ENCODE data around the gene TUB.

The TUB gene

DNA sequence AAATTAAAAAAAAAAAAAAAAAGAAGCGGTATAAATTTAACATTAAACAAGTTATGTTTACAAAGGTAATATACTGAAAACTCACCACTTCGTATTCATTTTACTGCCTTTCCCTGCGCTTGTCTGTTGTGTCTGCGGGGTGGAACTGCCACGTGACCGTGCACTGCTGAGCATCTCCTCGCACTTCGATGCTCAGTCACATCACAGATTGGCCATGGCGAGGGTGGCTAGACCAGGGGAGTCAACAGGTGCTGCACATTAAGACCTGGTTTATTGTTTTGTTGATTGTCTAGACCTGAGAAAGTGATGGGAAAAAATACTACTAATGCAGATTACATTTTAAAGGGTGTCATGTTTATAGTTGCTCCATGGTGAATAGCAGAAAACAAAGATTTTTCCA, 22.8 kb upstream of the TUB start:
- peaks cover 12 to 21% of the 10 kb centered on the region in 2 donors for H3K27me3 Mint-ChIP-seq

DNA sequence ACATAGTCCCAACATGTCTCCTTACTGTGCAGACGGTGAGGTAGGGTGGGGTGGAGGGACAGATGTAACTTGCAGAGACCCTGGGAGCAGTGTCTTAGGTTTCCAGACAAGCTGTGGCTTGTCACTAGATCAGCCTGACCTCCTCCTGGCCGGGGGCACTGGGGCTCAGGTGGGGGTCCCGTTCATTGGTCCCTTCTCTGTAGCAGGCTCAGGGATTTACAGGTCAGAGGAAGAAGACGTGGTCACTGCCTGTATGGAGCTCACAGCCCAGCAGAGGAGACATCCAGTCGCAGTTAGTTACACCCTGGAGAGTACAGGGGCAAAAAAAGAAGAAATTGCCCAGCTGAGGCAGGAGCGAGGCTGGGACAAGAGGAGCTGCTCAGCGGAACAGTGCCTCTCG, 22.0 kb upstream of the TUB start:
- Mint-ChIP-seq H3K27ac (no peak overlapping the region), H3K4me1 (ENCODE audit: low read depth in 2 of 2) (peaks cover 0 to 6% of the 10 kb centered on the region in 2 donors), H3K9me3 (no peaks in the 10 kb centered on the region), H3K36me3 (ENCODE audit: insufficient read depth) (no peaks in the 10 kb centered on the region), H3K27me3 (peaks cover 11 to 21% of the 10 kb centered on the region in 2 donors), H3K4me3 (no peak overlapping the region)
- DNase-seq (no peak), ATAC-seq (replicated peaks) (no peak)

More for the DNA sequence above, 22.8 kb upstream of the TUB start:
- Mint-ChIP-seq H3K4me1 (ENCODE audit: low read depth in 2 of 2) (peaks cover 0 to 6% of the 10 kb centered on the region in 2 donors), H3K9me3 (no peaks in the 10 kb centered on the region), H3K4me3 (no peak overlapping the region), H3K27ac (no peak overlapping the region), H3K36me3 (ENCODE audit: insufficient read depth) (no peaks in the 10 kb centered on the region)
- no peak for ATAC-seq (replicated peaks)
- DNase-seq: no peak

DNA sequence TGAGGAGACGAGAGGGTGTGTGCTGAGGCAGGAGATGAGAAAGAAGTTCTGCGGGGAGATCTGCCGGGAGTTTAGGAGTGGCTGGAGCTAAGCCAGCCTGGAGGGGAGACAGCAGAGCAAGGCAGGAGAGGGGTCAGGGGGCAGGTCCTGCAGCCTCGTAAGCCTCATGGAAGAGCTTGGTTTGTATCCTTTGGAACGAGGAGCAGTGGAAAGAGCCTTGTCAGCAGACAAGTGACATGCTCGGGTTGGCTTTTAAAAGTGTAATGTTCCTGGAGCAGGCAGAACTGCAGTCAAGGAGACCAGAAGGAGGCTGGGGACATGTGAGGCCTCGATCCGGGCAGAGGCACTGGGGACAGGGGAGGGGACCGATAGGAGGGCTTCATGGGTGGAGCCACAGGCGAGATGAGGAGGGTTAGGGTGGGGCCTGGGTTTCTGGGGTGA, 21.4 kb upstream of the TUB start:
- ATAC-seq (replicated peaks): no peak
- Mint-ChIP-seq H3K9me3 (no peaks in the 10 kb centered on the region), H3K27me3 (peaks cover 6 to 16% of the 10 kb centered on the region in 2 donors), H3K27ac (no peak overlapping the region), H3K4me3 (no peak overlapping the region), H3K4me1 (ENCODE audit: low read depth in 2 of 2) (peaks cover 0 to 6% of the 10 kb centered on the region in 2 donors), H3K36me3 (ENCODE audit: insufficient read depth) (no peaks in the 10 kb centered on the region)
- DNase-seq: no peak

DNA sequence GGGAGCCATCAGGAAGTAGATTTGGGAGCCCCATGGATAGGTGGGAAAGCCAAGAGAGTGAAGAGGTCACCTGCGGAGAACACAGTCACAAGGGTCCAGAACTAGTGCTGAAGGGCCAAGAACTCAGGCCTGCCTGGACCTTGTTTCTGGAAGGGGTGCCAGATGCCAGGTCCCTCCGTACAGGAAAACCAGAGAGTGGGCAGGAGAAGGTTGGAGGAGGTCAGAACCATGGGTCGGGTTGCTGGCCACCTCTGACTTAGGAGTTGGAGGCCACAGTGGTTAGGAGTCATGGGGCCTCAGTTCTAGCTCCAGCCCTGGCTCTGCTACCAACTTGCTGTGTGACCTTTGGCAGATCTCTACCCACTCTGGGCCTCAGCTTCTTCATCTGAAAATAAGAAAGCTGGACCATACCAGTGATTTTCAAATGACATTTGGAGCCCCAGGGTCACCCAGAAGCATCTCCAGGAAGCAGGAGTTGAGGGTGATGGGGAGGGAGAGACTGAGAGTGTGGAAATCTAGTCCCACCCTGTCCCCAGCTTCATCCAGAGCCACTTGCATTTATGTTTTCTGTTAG, 20.8 kb upstream of the TUB start:
- H3K4me1 Mint-ChIP-seq (ENCODE audit: low read depth in 2 of 2): peaks cover 0 to 6% of the 10 kb centered on the region in 2 donors
- no peaks in the 10 kb centered on the region for H3K36me3 Mint-ChIP-seq (ENCODE audit: insufficient read depth)
- H3K27me3 Mint-ChIP-seq: peaks cover 0 to 10% of the 10 kb centered on the region in 2 donors
- no peak overlapping the region for H3K4me3 Mint-ChIP-seq
- no peaks in the 10 kb centered on the region for H3K9me3 Mint-ChIP-seq
- DNase-seq: no peak
- H3K27ac Mint-ChIP-seq: no peak overlapping the region
- no peak for ATAC-seq (replicated peaks)

DNA sequence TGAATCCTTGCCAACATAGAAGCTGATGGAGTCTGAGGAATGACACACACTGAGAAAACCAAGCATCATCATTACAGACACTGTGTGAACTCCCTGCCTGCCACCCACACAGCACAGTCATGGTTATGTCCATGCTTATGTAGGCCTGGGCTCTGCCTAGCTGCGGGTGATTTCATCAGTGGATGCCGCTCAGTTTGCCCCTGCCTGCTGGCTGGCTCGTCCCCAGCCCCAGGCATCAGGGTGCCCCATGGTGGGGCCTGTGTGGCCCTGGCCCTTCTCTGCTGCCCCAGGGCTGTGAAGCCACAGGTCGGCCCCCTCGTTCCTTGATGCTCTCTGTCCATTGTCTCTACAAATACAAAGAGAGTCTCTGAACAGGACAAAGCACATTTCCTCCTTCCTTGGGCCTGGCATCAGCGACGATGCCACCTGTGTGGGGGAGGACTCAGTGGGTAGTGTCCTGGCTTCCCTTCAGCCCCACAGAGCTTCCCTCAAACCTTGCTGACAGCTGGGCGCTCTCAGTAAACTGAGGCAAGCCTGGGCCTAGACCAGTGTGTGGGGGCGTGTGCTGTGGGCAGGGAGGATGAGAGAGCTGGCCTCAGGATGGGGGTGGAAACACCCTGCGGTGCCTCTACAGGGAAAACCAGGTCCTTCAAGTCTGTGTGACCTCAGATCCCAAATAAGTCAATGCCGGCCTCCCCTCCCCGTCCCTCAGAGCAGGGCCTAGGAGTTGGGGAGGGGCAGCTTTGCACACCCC, 20.0 kb upstream of the TUB start:
- no peaks in the 10 kb centered on the region for H3K9me3 Mint-ChIP-seq
- no peak overlapping the region for H3K27ac Mint-ChIP-seq
- peaks cover 0 to 8% of the 10 kb centered on the region in 2 donors for H3K27me3 Mint-ChIP-seq
- H3K4me1 Mint-ChIP-seq (ENCODE audit: low read depth in 2 of 2): peaks cover 0 to 6% of the 10 kb centered on the region in 2 donors
- DNase-seq (no peak), ATAC-seq (replicated peaks) (no peak)
- H3K4me3 Mint-ChIP-seq: no peak overlapping the region
- H3K36me3 Mint-ChIP-seq (ENCODE audit: insufficient read depth): no peaks in the 10 kb centered on the region

DNA sequence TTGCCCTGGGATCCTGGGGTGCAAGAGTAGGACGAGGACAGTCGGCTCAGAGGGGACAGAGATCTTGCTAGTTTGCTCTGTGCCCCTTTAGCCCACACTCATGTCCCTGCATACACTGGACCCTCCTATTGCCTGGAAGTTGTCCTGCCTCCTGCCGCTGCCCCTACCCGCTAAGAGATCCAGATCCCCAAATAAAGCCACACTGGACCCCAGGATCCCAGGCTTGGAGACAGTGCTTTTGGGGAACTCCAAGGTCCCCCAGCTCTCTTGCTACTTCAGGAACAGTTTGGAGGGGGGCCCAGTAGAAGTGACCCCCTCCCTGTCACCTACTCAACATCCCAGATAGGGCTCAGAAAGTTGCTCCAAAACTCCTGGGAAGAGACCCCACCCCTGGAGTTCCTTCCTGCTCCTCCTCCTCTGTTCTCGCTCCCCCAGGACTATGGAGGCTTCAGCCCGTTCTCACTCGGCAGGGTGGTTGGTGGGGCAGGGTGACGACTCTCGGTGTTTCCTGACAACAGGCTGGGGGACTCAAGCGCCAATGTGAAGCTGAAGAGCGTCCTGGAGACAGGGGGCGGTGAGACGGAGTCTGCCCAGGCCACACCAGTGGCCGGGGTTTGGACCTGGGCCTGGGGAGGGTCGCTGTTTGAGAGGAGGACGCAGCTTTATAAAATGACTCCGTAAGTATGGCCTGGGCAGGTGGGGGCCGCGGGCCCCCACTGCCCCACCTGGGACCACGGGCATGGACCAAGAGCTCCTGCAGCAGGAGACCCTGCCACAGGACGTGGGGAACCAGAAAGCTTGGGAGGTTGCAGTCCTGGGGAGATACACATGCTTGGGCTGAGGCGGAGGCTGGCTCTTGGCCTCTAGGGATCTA, 19.2 kb upstream of the TUB start:
- H3K4me1 Mint-ChIP-seq (ENCODE audit: low read depth in 2 of 2): peaks cover 0 to 6% of the 10 kb centered on the region in 2 donors
- H3K4me3 Mint-ChIP-seq: no peak overlapping the region
- H3K36me3 Mint-ChIP-seq (ENCODE audit: insufficient read depth): no peaks in the 10 kb centered on the region
- H3K9me3 Mint-ChIP-seq: no peaks in the 10 kb centered on the region
- H3K27ac Mint-ChIP-seq: no peak overlapping the region
- no peak for DNase-seq
- no peak for ATAC-seq (replicated peaks)
- H3K27me3 Mint-ChIP-seq: peaks cover 0 to 11% of the 10 kb centered on the region in 2 donors

DNA sequence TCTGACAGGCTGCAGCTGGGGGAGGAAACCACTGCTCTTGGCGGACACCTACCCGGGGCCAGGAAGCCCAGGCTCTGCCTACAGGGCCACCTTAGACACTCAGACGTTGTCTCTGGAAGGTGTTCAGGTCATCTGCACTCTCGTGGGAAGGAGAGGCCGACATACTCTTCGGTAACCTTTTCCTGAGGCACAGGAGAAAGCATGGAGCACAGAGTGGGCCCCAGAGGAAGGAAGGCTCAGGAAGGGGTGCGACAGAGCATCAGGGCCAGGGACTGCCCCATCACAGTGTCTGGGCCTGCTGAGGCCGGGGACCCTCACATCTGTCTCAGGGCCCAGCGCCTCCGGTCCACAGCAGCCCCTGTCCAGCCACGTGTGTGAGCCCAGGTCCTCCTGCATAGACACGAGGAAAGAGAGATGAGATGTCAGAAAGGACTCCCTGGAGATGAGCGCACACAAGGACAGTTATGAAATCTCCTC, 18.2 kb upstream of the TUB start:
- Mint-ChIP-seq H3K4me3 (no peak overlapping the region), H3K27me3 (peaks cover 9 to 21% of the 10 kb centered on the region in 2 donors), H3K36me3 (ENCODE audit: insufficient read depth) (no peaks in the 10 kb centered on the region), H3K27ac (no peak overlapping the region), H3K9me3 (no peaks in the 10 kb centered on the region), H3K4me1 (ENCODE audit: low read depth in 2 of 2) (peaks cover 0 to 6% of the 10 kb centered on the region in 2 donors)
- ATAC-seq (replicated peaks) (no peak), DNase-seq (no peak)

DNA sequence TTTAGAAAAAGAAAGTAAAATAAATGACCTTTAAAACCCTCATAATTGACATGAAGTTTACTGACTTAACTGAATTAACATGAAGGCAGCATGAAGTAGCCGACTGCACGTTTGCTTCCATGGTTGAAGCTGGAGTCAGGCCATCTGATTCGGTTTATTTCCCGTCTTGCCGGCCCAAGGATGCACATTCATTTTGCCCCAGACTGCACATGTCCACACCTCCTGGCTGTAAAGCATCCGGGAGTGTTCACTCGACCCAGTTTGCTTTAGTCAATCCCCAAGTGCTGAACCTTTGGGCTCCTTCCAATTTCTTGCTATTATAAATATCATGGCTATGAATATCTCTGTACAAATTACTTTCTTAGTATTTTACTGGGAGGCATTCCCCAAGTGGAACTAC, 17.7 kb upstream of the TUB start:
- H3K4me3 Mint-ChIP-seq: no peak overlapping the region
- ATAC-seq (replicated peaks): no peak
- no peaks in the 10 kb centered on the region for H3K36me3 Mint-ChIP-seq (ENCODE audit: insufficient read depth)
- H3K27ac Mint-ChIP-seq: peak overlapping the region in 1 of 2 donors; percentile 21
- H3K27me3 Mint-ChIP-seq: peaks cover 14 to 26% of the 10 kb centered on the region in 2 donors
- DNase-seq: no peak
- H3K4me1 Mint-ChIP-seq (ENCODE audit: low read depth in 2 of 2): peaks cover 0 to 4% of the 10 kb centered on the region in 2 donors
- H3K9me3 Mint-ChIP-seq: no peaks in the 10 kb centered on the region

DNA sequence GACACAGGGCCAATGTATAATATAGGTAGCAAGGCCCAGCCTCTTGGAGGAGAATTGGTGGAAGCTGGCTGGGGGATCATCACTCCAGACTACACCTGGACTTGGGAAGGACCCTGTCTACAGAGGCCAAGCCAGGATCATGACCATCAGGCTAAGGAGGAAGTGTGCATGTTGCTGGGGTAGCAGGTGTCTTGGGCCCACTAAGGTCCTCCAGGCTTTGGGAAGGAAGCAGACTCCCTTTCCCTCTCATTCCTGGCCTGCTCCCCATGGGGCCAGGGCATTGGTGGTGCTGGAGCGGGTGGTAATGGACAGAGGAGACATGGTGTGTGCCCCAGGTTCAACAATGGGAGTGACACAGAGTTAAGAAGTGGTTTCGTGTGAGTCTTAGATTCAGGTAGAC, 16.0 kb upstream of the TUB start:
- Mint-ChIP-seq H3K4me3 (no peak overlapping the region), H3K9me3 (no peaks in the 10 kb centered on the region), H3K27me3 (peaks cover 29 to 35% of the 10 kb centered on the region in 2 donors), H3K36me3 (ENCODE audit: insufficient read depth) (no peaks in the 10 kb centered on the region), H3K4me1 (ENCODE audit: low read depth in 2 of 2) (peaks cover 0 to 3% of the 10 kb centered on the region in 2 donors), H3K27ac (no peak overlapping the region)
- ATAC-seq (replicated peaks): no peak
- no peak for DNase-seq

DNA sequence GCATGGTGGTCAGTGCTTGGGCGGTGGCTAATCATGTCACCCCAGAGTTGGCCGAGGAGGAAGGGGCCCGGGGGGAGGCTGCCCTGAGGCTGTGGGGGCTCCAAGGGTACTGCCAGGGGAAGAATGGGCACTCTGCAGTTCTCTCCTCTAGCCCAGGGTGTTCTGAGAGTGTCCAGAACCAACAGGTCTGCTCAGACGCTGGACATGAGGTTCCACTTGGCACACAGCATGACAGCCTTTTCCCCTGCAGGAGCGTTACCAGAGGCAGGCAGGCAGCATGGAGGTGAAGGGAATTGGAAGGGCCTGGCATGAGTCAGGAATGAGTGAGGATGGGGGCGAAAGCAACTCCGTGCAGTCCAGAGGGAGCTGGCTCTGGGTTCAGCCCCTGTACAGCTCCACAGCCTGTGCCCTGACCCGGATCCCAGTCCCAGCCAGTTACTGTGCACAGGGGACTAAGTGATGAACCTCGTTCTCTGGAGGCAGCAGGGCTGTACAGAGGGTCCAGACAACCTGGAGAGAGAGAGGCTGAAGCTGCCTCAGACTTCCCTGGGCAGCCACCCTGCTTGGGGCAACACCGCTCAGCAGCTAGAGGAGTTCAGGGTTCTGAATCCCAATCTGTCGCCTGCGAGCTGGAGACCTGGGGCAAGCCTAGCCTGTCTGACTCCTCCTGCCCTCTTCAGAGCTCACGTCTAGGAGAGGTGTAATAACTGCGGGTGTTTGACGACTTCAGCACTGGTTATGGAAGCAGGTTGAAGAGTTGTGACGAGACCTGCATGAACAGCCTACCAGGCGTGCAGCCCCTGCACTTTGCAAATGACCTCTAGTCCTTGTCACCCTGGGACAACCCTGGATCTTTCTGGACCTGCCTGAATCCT, 14.7 kb upstream of the TUB start:
- ATAC-seq (replicated peaks) (no peak), DNase-seq (no peak)
- Mint-ChIP-seq H3K4me1 (ENCODE audit: low read depth in 2 of 2) (peaks cover 0 to 3% of the 10 kb centered on the region in 2 donors), H3K27ac (no peak overlapping the region), H3K27me3 (peaks cover 29 to 38% of the 10 kb centered on the region in 2 donors), H3K36me3 (ENCODE audit: insufficient read depth) (no peaks in the 10 kb centered on the region), H3K9me3 (no peaks in the 10 kb centered on the region), H3K4me3 (no peak overlapping the region)

DNA sequence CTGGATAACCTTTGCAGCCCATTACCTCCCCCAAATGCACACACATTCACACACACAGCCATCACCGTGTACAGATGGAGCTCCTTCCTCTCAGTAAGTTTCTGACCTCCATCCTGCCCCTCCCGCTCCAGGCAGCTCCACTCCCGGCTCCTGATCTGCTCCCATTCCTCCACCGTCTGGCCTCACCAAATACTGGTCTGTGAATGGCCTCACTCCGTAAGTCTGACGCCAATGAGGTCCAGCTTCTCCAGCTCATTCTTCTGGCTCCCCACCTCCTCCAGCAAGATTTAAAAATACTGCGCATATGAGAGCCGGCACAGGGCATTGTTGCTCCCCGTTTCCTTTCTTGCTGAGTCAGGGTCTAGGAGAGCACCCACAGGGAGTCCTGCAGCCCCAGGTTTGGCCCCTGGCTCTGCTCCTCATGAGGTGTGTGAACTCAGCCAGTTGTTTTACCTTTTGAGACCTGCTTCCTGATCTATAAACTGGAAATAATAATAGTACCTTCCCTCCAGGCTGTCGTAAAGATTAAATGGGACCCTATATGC, 14.0 kb upstream of the TUB start:
- no peaks in the 10 kb centered on the region for H3K36me3 Mint-ChIP-seq (ENCODE audit: insufficient read depth)
- no peak overlapping the region for H3K4me3 Mint-ChIP-seq
- H3K9me3 Mint-ChIP-seq: no peaks in the 10 kb centered on the region
- no peak for ATAC-seq (replicated peaks)
- peaks cover 29 to 45% of the 10 kb centered on the region in 2 donors for H3K27me3 Mint-ChIP-seq
- H3K4me1 Mint-ChIP-seq (ENCODE audit: low read depth in 2 of 2): peaks cover 0 to 3% of the 10 kb centered on the region in 2 donors
- DNase-seq: no peak
- no peak overlapping the region for H3K27ac Mint-ChIP-seq

DNA sequence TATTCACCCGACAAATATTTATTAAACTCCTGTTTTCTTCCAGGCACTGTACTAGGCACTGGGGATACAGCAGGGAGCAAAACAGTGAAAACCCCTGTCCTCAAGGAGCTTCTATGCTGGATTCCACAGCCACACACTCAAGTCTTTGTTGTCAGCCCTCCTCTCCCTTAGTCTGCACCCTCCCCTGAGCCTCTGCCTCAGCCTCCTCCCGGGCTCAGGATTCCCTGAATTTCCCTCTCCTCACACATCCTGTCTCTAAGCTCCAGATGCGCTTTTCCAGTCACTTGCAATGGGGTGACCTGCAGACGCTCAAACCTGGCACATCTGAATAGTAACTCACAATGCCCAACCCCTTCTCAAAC, 13.5 kb upstream of the TUB start:
- DNase-seq: no peak
- no peaks in the 10 kb centered on the region for H3K9me3 Mint-ChIP-seq
- H3K4me1 Mint-ChIP-seq (ENCODE audit: low read depth in 2 of 2): peaks cover 0 to 3% of the 10 kb centered on the region in 2 donors
- ATAC-seq (replicated peaks): no peak
- H3K27ac Mint-ChIP-seq: no peak overlapping the region
- peaks cover 29 to 51% of the 10 kb centered on the region in 2 donors for H3K27me3 Mint-ChIP-seq
- no peaks in the 10 kb centered on the region for H3K36me3 Mint-ChIP-seq (ENCODE audit: insufficient read depth)
- no peak overlapping the region for H3K4me3 Mint-ChIP-seq

Data from effector memory CD8-positive, alpha-beta T cell (primary cell).